Measurements from ENCODE around the gene SCUBE1.
A peak's percentile ranks its signal among the peaks of the same experiment; 100 is the strongest.
"Not testable (repeated sequence)": the region's sequence is repeated elsewhere in the genome, so short reads cannot be mapped to it uniquely, and the experiment has no call there.

Gene SCUBE1

GRCh38 chr22:43288378-43288777 lies 54.8 kb downstream of the SCUBE1 start:
- no peak overlapping the region for H3K27ac ChIP-seq (ENCODE audit: low read length)
- no peaks in the 10 kb centered on the region for H3K36me3 ChIP-seq (ENCODE audit: insufficient read depth, low read depth, low read length)
- H3K27me3 ChIP-seq (ENCODE audit: insufficient read depth, low read length) = no peaks in the 10 kb centered on the region
- no peak overlapping the region for H3K9ac ChIP-seq (ENCODE audit: low read depth, low read length)
- no peaks in the 10 kb centered on the region for H3K9me3 ChIP-seq (ENCODE audit: insufficient read depth, low read depth, low read length)
- H3K4me1 ChIP-seq (ENCODE audit: insufficient read depth, low read length) = peaks cover 5% of the 10 kb centered on the region; the same call in 1 of the 2 replicates
- no peak overlapping the region for H3K4me3 ChIP-seq (ENCODE audit: low read length)

- Histone ChIP-seq H3K27ac (ENCODE audit: low read length) (no peak overlapping the region), H3K27me3 (ENCODE audit: insufficient read depth, low read length) (no peaks in the 10 kb centered on the region), H3K4me1 (ENCODE audit: insufficient read depth, low read length) (peaks cover 5% of the 10 kb centered on the region; the same call in 1 of the 2 replicates)
Measured at GRCh38 chr22:43287441-43287840, 55.7 kb downstream of the SCUBE1 start.

GRCh38 chr22:43281394-43281793 lies 61.8 kb downstream of the SCUBE1 start:
- Histone ChIP-seq H3K27ac (ENCODE audit: low read length) (no peak overlapping the region), H3K27me3 (ENCODE audit: insufficient read depth, low read length) (no peaks in the 10 kb centered on the region), H3K4me3 (ENCODE audit: low read length) (no peak overlapping the region), H3K9ac (ENCODE audit: low read depth, low read length) (no peak overlapping the region), H3K9me3 (ENCODE audit: insufficient read depth, low read depth, low read length) (no peaks in the 10 kb centered on the region), H3K36me3 (ENCODE audit: insufficient read depth, low read depth, low read length) (no peaks in the 10 kb centered on the region), H3K4me1 (ENCODE audit: insufficient read depth, low read length) (peaks cover 7% of the 10 kb centered on the region; the same call in 1 of the 2 replicates)

More at GRCh38 chr22:43287441-43287840, 55.7 kb downstream of the SCUBE1 start:
- Histone ChIP-seq H3K36me3 (ENCODE audit: insufficient read depth, low read depth, low read length) (no peaks in the 10 kb centered on the region), H3K9me3 (ENCODE audit: insufficient read depth, low read depth, low read length) (no peaks in the 10 kb centered on the region), H3K9ac (ENCODE audit: low read depth, low read length) (no peak overlapping the region), H3K4me3 (ENCODE audit: low read length) (no peak overlapping the region)

- not testable (repeated sequence) for H3K36me3 ChIP-seq (ENCODE audit: insufficient read depth, low read depth, low read length); H3K4me3 ChIP-seq (ENCODE audit: low read length); H3K27me3 ChIP-seq (ENCODE audit: insufficient read depth, low read length); H3K9ac ChIP-seq (ENCODE audit: low read depth, low read length); H3K27ac ChIP-seq (ENCODE audit: low read length); H3K9me3 ChIP-seq (ENCODE audit: insufficient read depth, low read depth, low read length)
- H3K4me1 ChIP-seq (ENCODE audit: insufficient read depth, low read length) = peaks cover 16% of the 10 kb centered on the region; the same call in 1 of the 2 replicates
Measured at GRCh38 chr22:43280523-43280886, 62.7 kb downstream of the SCUBE1 start.

GRCh38 chr22:43279867-43280522 lies 63.2 kb downstream of the SCUBE1 start:
- Histone ChIP-seq H3K9me3 (ENCODE audit: insufficient read depth, low read depth, low read length) (no peaks in the 10 kb centered on the region), H3K27ac (ENCODE audit: low read length) (no peak overlapping the region), H3K27me3 (ENCODE audit: insufficient read depth, low read length) (no peaks in the 10 kb centered on the region), H3K36me3 (ENCODE audit: insufficient read depth, low read depth, low read length) (no peaks in the 10 kb centered on the region), H3K4me3 (ENCODE audit: low read length) (no peak overlapping the region), H3K4me1 (ENCODE audit: insufficient read depth, low read length) (peaks cover 21% of the 10 kb centered on the region; the same call in 1 of the 2 replicates), H3K9ac (ENCODE audit: low read depth, low read length) (no peak overlapping the region)

- Histone ChIP-seq H3K36me3 (ENCODE audit: insufficient read depth, low read depth, low read length) (no peaks in the 10 kb centered on the region), H3K4me1 (ENCODE audit: insufficient read depth, low read length) (peaks cover 21% of the 10 kb centered on the region; the same call in 1 of the 2 replicates), H3K27me3 (ENCODE audit: insufficient read depth, low read length) (no peaks in the 10 kb centered on the region; the same call in 1 of the 2 replicates), H3K27ac (ENCODE audit: low read length) (no peak overlapping the region), H3K9ac (ENCODE audit: low read depth, low read length) (no peak overlapping the region), H3K9me3 (ENCODE audit: insufficient read depth, low read depth, low read length) (no peaks in the 10 kb centered on the region), H3K4me3 (ENCODE audit: low read length) (no peak overlapping the region)
Measured at GRCh38 chr22:43277987-43278601, 65.1 kb downstream of the SCUBE1 start.

- no peak overlapping the region for H3K4me3 ChIP-seq (ENCODE audit: low read length)
- no peak overlapping the region for H3K9ac ChIP-seq (ENCODE audit: low read depth, low read length)
- no peaks in the 10 kb centered on the region for H3K36me3 ChIP-seq (ENCODE audit: insufficient read depth, low read depth, low read length)
- no peaks in the 10 kb centered on the region; the same call in 1 of the 2 replicates for H3K27me3 ChIP-seq (ENCODE audit: insufficient read depth, low read length)
- H3K27ac ChIP-seq (ENCODE audit: low read length) = no peak overlapping the region
- H3K9me3 ChIP-seq (ENCODE audit: insufficient read depth, low read depth, low read length) = no peaks in the 10 kb centered on the region
- peaks cover 21% of the 10 kb centered on the region; the same call in 1 of the 2 replicates for H3K4me1 ChIP-seq (ENCODE audit: insufficient read depth, low read length)
Measured at GRCh38 chr22:43277091-43277490, 66.1 kb downstream of the SCUBE1 start.

GRCh38 chr22:43276321-43276720 lies 66.9 kb downstream of the SCUBE1 start:
- Histone ChIP-seq H3K9ac (ENCODE audit: low read depth, low read length) (no peak overlapping the region), H3K4me3 (ENCODE audit: low read length) (no peak overlapping the region), H3K9me3 (ENCODE audit: insufficient read depth, low read depth, low read length) (no peaks in the 10 kb centered on the region), H3K36me3 (ENCODE audit: insufficient read depth, low read depth, low read length) (no peaks in the 10 kb centered on the region), H3K27ac (ENCODE audit: low read length) (no peak overlapping the region), H3K27me3 (ENCODE audit: insufficient read depth, low read length) (no peaks in the 10 kb centered on the region; the same call in 1 of the 2 replicates), H3K4me1 (ENCODE audit: insufficient read depth, low read length) (peaks cover 21% of the 10 kb centered on the region; the same call in 1 of the 2 replicates)

GRCh38 chr22:43275545-43276317 lies 67.4 kb downstream of the SCUBE1 start:
- Histone ChIP-seq H3K36me3 (ENCODE audit: insufficient read depth, low read depth, low read length) (no peaks in the 10 kb centered on the region), H3K27me3 (ENCODE audit: insufficient read depth, low read length) (no peaks in the 10 kb centered on the region; the same call in 1 of the 2 replicates)

GRCh38 chr22:43274595-43275240 lies 68.5 kb downstream of the SCUBE1 start:
- H3K27ac ChIP-seq (ENCODE audit: low read length) = no peak overlapping the region
- H3K36me3 ChIP-seq (ENCODE audit: insufficient read depth, low read depth, low read length) = no peaks in the 10 kb centered on the region
- no peaks in the 10 kb centered on the region for H3K9me3 ChIP-seq (ENCODE audit: insufficient read depth, low read depth, low read length)
- H3K27me3 ChIP-seq (ENCODE audit: insufficient read depth, low read length) = no peaks in the 10 kb centered on the region; the same call in 1 of the 2 replicates
- peaks cover 16% of the 10 kb centered on the region; the same call in 1 of the 2 replicates for H3K4me1 ChIP-seq (ENCODE audit: insufficient read depth, low read length)
- H3K9ac ChIP-seq (ENCODE audit: low read depth, low read length) = no peak overlapping the region
- H3K4me3 ChIP-seq (ENCODE audit: low read length) = no peak overlapping the region

More at GRCh38 chr22:43275545-43276317, 67.4 kb downstream of the SCUBE1 start:
- Histone ChIP-seq H3K9me3 (ENCODE audit: insufficient read depth, low read depth, low read length) (no peaks in the 10 kb centered on the region), H3K27ac (ENCODE audit: low read length) (no peak overlapping the region), H3K4me1 (ENCODE audit: insufficient read depth, low read length) (peaks cover 21% of the 10 kb centered on the region; the same call in 1 of the 2 replicates), H3K9ac (ENCODE audit: low read depth, low read length) (0 out of 2 replicates have a peak overlapping the region, but pooled peaks have one; percentile 29), H3K4me3 (ENCODE audit: low read length) (no peak overlapping the region)

- Histone ChIP-seq H3K9ac (ENCODE audit: low read depth, low read length) (no peak overlapping the region), H3K4me3 (ENCODE audit: low read length) (no peak overlapping the region), H3K27ac (ENCODE audit: low read length) (no peak overlapping the region), H3K9me3 (ENCODE audit: insufficient read depth, low read depth, low read length) (no peaks in the 10 kb centered on the region), H3K36me3 (ENCODE audit: insufficient read depth, low read depth, low read length) (no peaks in the 10 kb centered on the region), H3K27me3 (ENCODE audit: insufficient read depth, low read length) (no peaks in the 10 kb centered on the region; the same call in 1 of the 2 replicates), H3K4me1 (ENCODE audit: insufficient read depth, low read length) (peaks cover 16% of the 10 kb centered on the region; the same call in 1 of the 2 replicates)
Measured at GRCh38 chr22:43273902-43274484, 69.2 kb downstream of the SCUBE1 start.
